Endodermal cell (in vitro differentiated cells): Measurements from ENCODE around the gene ZNF83. TPM values are rescaled to one million over a fixed set of nuclear protein-coding genes. Genes with fewer than 3 reads are reported as not detected.
"Not testable (repeated sequence)": the region's sequence is repeated elsewhere in the genome, so short reads cannot be mapped to it uniquely, and the experiment has no call there.

Experiments used
- DNase-seq: peaks from one replicate; pipeline ENCODE4 v3.0.0-alpha.2; 2017
- H3K27ac ChIP-seq: 2 replicates; pipeline ENCODE4 v1.5.1; 2013; ENCODE audit warnings: mild to moderate bottlenecking, low read depth, low read length, moderate library complexity
- H3K27me3 ChIP-seq: 2 replicates; pipeline ENCODE4 v1.6.1; 2013; ENCODE audit warnings: mild to moderate bottlenecking, low read length, moderate library complexity; ENCODE audit not compliant: insufficient read depth, control insufficient read depth, poor library complexity, severe bottlenecking
- H3K36me3 ChIP-seq: 2 replicates; pipeline ENCODE4 v1.7.0; 2013; ENCODE audit warnings: mild to moderate bottlenecking, low read length, moderate library complexity; ENCODE audit not compliant: control insufficient read depth, insufficient read depth
- H3K4me1 ChIP-seq: one replicate; pipeline ENCODE4 v1.7.0; 2013; ENCODE audit warnings: low read length; ENCODE audit not compliant: control insufficient read depth, insufficient read depth
- H3K4me3 ChIP-seq: 2 replicates; pipeline ENCODE4 v1.5.1; 2013; ENCODE audit warnings: mild to moderate bottlenecking, low read length, moderate library complexity
- H3K9ac ChIP-seq: 2 replicates; pipeline ENCODE4 v1.6.1; 2013; ENCODE audit warnings: mild to moderate bottlenecking, low read length, moderate library complexity; ENCODE audit not compliant: poor library complexity, severe bottlenecking; ENCODE audit errors: extremely low read depth
- H3K9me3 ChIP-seq: 2 replicates; pipeline ENCODE4 v1.6.1; 2013; ENCODE audit warnings: mild to moderate bottlenecking, low read length, moderate library complexity; ENCODE audit not compliant: control insufficient read depth
- H3K27ac Mint-ChIP-seq: 2 replicates; pipeline ENCODE4 v1.8.0; 2020; ENCODE audit warnings: mixed read lengths
- H3K27me3 Mint-ChIP-seq: 2 replicates; pipeline ENCODE4 v1.8.0; 2021; ENCODE audit warnings: mild to moderate bottlenecking, mixed read lengths; ENCODE audit not compliant: insufficient read depth
- H3K36me3 Mint-ChIP-seq: 2 replicates; pipeline ENCODE4 v1.8.0; 2020; ENCODE audit warnings: low read depth, mixed read lengths
- H3K4me1 Mint-ChIP-seq: 2 replicates; pipeline ENCODE4 v1.8.0; 2020; ENCODE audit warnings: mixed read lengths
- H3K4me3 Mint-ChIP-seq: 2 replicates; pipeline ENCODE4 v1.8.0; 2020; ENCODE audit warnings: mild to moderate bottlenecking, moderate library complexity, mixed read lengths
- H3K9me3 Mint-ChIP-seq: 2 replicates; pipeline ENCODE4 v1.8.0; 2020; ENCODE audit warnings: mild to moderate bottlenecking, mixed read lengths
- WGBS, 2 experiments: methylation state at CpG; one replicate each; pipeline versions ENCODE4 v1.1.5 to v1.1.7; 2013; ENCODE audit warnings: missing lambda C conversion rate in 2 of 2, mixed read lengths in 1 of 2; ENCODE audit not compliant: insufficient coverage in 1 of 2, insufficient read length in 1 of 2; 5-methylcytosine and 5-hydroxymethylcytosine counted together
- total RNA-seq, 2 donors: library from RNA; stranded (reverse); fragmentation: NEBNext Ultra II Directional in 1 of 2; extraction: Animal tissue kit (Norgen Biotek cat#: 25700) in 1 of 2; gene quantifications; 2 replicates in 1 of 2; 3 replicates in 1 of 2; pipeline ENCODE4 v1.2.1, GENCODE V29; 2021
- TF ChIP-seq, protein P1 (sequence below): fragments of 200-600 bp; sonication (generic); conservative IDR thresholded peaks from 2 replicates; pipeline ENCODE4 v1.5.0; 2021; ENCODE audit warnings: antibody characterized with exemption, mild to moderate bottlenecking

Gene ZNF83
- total RNA-seq, 2 donors from 2014 or later = 59.0 to 88.7 TPM

DNA sequence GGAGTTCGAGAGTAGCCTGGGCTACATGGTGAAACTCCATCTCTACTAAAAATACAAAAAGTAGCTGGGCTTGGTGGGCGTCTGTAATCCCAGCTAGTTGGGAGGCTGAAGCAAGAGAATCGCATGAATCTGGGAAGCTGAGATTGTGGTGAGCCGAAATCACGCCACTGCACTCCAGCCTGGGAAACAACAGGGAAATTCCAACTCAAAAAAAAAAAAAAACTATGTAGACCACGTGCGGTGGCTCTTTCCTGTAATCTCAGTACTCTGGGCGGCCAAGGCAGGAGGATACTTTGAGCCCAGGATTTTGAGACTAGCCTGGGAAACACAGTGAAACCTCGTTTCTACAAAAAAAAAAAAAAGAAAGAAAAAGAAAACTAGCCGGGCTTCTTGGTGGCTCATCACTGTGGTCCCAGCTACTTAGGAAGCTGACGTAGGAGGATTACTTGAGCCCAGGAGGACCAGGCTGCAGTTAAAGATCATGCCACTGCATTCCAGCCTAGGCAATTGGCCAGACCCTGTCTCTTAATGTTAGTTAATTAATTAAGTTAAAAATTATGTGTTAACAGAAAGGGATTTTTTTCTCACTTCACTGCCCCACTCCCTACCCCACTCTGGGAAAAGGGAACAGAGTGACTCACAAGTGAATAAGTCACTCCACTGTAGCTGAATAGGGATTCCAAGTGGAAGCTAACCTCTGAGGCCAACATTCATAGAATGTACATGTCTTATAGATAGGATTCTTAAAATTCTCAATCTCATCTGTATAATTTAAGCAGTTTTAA lies 2.2 kb downstream of the ZNF83 start:
- H3K27ac ChIP-seq = no peak overlapping the region
- H3K4me1 ChIP-seq = peaks cover 3% of the 10 kb centered on the region
- H3K27me3 ChIP-seq = no peaks in the 10 kb centered on the region
- Mint-ChIP-seq H3K36me3 (peaks cover 30% of the 10 kb centered on the region), H3K4me1 (peaks cover 24% of the 10 kb centered on the region), H3K4me3 (no peak overlapping the region), H3K27me3 (no peaks in the 10 kb centered on the region), H3K27ac (no peak overlapping the region), H3K9me3 (peaks cover 1% of the 10 kb centered on the region)
- peaks cover 8% of the 10 kb centered on the region for H3K36me3 ChIP-seq
- no peaks in the 10 kb centered on the region for H3K9me3 ChIP-seq
- 93 to 94% methylated on average over 7 to 11 of the region's 11 CpGs for WGBS, 2 experiments
- no peak overlapping the region for H3K9ac ChIP-seq
- TF ChIP-seq, protein P1, sequence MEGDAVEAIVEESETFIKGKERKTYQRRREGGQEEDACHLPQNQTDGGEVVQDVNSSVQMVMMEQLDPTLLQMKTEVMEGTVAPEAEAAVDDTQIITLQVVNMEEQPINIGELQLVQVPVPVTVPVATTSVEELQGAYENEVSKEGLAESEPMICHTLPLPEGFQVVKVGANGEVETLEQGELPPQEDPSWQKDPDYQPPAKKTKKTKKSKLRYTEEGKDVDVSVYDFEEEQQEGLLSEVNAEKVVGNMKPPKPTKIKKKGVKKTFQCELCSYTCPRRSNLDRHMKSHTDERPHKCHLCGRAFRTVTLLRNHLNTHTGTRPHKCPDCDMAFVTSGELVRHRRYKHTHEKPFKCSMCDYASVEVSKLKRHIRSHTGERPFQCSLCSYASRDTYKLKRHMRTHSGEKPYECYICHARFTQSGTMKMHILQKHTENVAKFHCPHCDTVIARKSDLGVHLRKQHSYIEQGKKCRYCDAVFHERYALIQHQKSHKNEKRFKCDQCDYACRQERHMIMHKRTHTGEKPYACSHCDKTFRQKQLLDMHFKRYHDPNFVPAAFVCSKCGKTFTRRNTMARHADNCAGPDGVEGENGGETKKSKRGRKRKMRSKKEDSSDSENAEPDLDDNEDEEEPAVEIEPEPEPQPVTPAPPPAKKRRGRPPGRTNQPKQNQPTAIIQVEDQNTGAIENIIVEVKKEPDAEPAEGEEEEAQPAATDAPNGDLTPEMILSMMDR = no peak
- no peak for DNase-seq
- no peak overlapping the region for H3K4me3 ChIP-seq

DNA sequence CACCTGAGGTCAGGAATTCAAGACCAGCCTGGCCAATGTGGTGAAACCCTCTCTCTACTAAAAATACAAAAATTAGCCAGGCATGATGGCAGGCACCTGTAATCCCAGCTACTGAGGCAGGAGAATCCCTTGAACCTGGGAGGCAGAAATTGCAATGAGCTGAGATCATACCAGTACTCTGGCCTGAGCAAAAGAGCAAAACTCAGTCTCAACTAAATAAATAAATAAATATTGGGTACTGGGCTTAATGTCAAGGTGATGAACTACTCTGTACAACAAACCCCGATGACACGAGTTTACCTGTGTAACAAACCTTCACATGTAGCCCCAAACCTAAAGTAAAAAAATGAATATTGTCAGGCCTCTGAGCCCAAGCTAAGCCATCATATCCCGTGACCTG lies 10.7 kb downstream of the ZNF83 start:
- not testable (repeated sequence) for H3K4me3 Mint-ChIP-seq, H3K27me3 Mint-ChIP-seq, H3K4me1 Mint-ChIP-seq, DNase-seq, H3K4me1 ChIP-seq, H3K27ac ChIP-seq, H3K27me3 ChIP-seq, H3K27ac Mint-ChIP-seq, H3K9ac ChIP-seq
- Histone ChIP-seq H3K9me3 (peaks cover 41% of the 10 kb centered on the region), H3K4me3 (peak overlapping the region; percentile 45), H3K36me3 (peaks cover 51% of the 10 kb centered on the region)
- H3K36me3 Mint-ChIP-seq = peaks cover 26% of the 10 kb centered on the region
- 99 to 100% methylated on average over 3 of the region's 3 CpGs for WGBS, 2 experiments
- peaks cover 31% of the 10 kb centered on the region for H3K9me3 Mint-ChIP-seq

DNA sequence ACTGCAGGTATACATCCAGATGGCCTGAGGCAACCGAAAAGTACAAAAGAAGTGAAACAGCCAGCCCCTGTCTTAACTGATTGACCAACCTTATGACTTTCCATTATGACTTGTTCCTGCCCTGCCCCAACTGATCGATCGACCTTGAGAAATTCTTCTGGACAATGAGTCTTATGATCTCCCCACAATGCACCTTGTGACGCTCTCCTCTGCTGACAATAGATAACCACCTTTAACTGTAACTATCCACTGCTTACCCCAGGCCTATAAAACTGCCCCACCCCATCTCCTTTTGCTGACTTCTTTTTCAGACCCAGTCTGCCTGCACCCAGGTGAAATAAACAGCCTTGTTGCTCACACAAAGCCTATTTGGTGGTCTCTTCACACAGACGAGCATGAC lies 11.2 kb downstream of the ZNF83 start:
- no peak overlapping the region for H3K4me3 Mint-ChIP-seq
- WGBS, 2 experiments = 93 to 97% methylated on average over 3 to 5 of the region's 5 CpGs

More for the DNA sequence above, 11.2 kb downstream of the ZNF83 start:
- TF ChIP-seq, protein P1 = no peak
- H3K9me3 ChIP-seq = peaks cover 41% of the 10 kb centered on the region
- peaks cover 20% of the 10 kb centered on the region for H3K36me3 Mint-ChIP-seq
- no peak overlapping the region for H3K27ac ChIP-seq
- peaks cover 6% of the 10 kb centered on the region for H3K4me1 Mint-ChIP-seq
- peaks cover 35% of the 10 kb centered on the region for H3K9me3 Mint-ChIP-seq
- peaks cover 56% of the 10 kb centered on the region for H3K36me3 ChIP-seq
- no peak for DNase-seq
- H3K27me3 ChIP-seq = no peaks in the 10 kb centered on the region
- H3K27ac Mint-ChIP-seq = no peak overlapping the region
- H3K27me3 Mint-ChIP-seq = no peaks in the 10 kb centered on the region
- H3K4me1 ChIP-seq = no peaks in the 10 kb centered on the region
- H3K4me3 ChIP-seq = no peak overlapping the region
- no peak overlapping the region for H3K9ac ChIP-seq
